Trophoblast cell (in vitro differentiated cells and primary cell): Measurements from ENCODE around the gene SERINC4.

Experiments used
- DNase-seq, 2 donors: peaks; one replicate each; pipeline ENCODE4 v3.0.0-alpha.2; 2016
- H2AFZ ChIP-seq: 2 replicates; pipeline ENCODE4 v1.6.1; 2013; ENCODE audit warnings: low read length, moderate library complexity, mild to moderate bottlenecking; ENCODE audit not compliant: insufficient read depth, poor library complexity
- H2AK5ac ChIP-seq: 2 replicates; pipeline ENCODE4 v1.6.1; 2013; ENCODE audit warnings: mild to moderate bottlenecking, low read length
- H2BK120ac ChIP-seq: 2 replicates; pipeline ENCODE4 v1.6.1; 2013; ENCODE audit warnings: low read length, mild to moderate bottlenecking, moderate library complexity; ENCODE audit not compliant: insufficient read depth, poor library complexity
- H2BK12ac ChIP-seq: 2 replicates; pipeline ENCODE4 v1.6.1; 2013; ENCODE audit warnings: mild to moderate bottlenecking, low read length, moderate library complexity
- H2BK5ac ChIP-seq: 2 replicates; pipeline ENCODE4 v1.6.1; 2013; ENCODE audit warnings: low read length, low read depth, moderate library complexity, mild to moderate bottlenecking; ENCODE audit not compliant: poor library complexity
- H3K14ac ChIP-seq: 2 replicates; pipeline ENCODE4 v1.6.1; 2013; ENCODE audit warnings: mild to moderate bottlenecking, low read length
- H3K18ac ChIP-seq: 2 replicates; pipeline ENCODE4 v1.6.1; 2013; ENCODE audit warnings: mild to moderate bottlenecking, low read length
- H3K23ac ChIP-seq: 2 replicates; pipeline ENCODE4 v1.6.1; 2013; ENCODE audit warnings: low read length
- H3K27ac ChIP-seq: 2 replicates; pipeline ENCODE4 v1.5.1; 2013; ENCODE audit warnings: low read depth, mild to moderate bottlenecking, inconsistent platforms, low read length, moderate library complexity
- H3K27me3 ChIP-seq: 2 replicates; pipeline ENCODE4 v1.6.1; 2013; ENCODE audit warnings: inconsistent platforms, mild to moderate bottlenecking, low read length, moderate library complexity; ENCODE audit not compliant: insufficient read depth
- H3K36me3 ChIP-seq, 2 experiments: 1 replicate in 1 of 2; 2 replicates in 1 of 2; pipeline ENCODE4 v1.6.1; 2013; ENCODE audit warnings: low read length in 2 of 2, mild to moderate bottlenecking in 2 of 2, moderate library complexity in 1 of 2; ENCODE audit not compliant: insufficient read depth in 2 of 2, control insufficient read depth in 1 of 2
- H3K4ac ChIP-seq: 2 replicates; pipeline ENCODE4 v1.6.1; 2013; ENCODE audit warnings: low read depth, mild to moderate bottlenecking, low read length, moderate library complexity
- H3K4me1 ChIP-seq, 2 experiments: 1 replicate in 1 of 2; 2 replicates in 1 of 2; pipeline ENCODE4 v1.6.1; 2013; ENCODE audit warnings: low read length in 2 of 2, mild to moderate bottlenecking in 2 of 2, moderate library complexity in 1 of 2; ENCODE audit not compliant: insufficient read depth in 2 of 2, control insufficient read depth in 1 of 2
- H3K4me2 ChIP-seq: 2 replicates; pipeline ENCODE4 v1.6.1; 2013; ENCODE audit warnings: inconsistent platforms, mild to moderate bottlenecking, low read length, moderate library complexity
- H3K4me3 ChIP-seq: 2 replicates; pipeline ENCODE4 v1.5.1; 2013; ENCODE audit warnings: mild to moderate bottlenecking, low read depth, low read length, inconsistent platforms
- H3K79me1 ChIP-seq: one replicate; pipeline ENCODE4 v1.6.1; 2013; ENCODE audit warnings: low read length
- H3K79me2 ChIP-seq: 2 replicates; pipeline ENCODE4 v1.6.1; 2013; ENCODE audit warnings: low read length, mild to moderate bottlenecking; ENCODE audit not compliant: control insufficient read depth, insufficient read depth, poor library complexity
- H3K9ac ChIP-seq: 2 replicates; pipeline ENCODE4 v1.6.1; 2013; ENCODE audit warnings: mild to moderate bottlenecking, low read length
- H3K9me3 ChIP-seq: 2 replicates; pipeline ENCODE4 v1.6.1; 2013; ENCODE audit warnings: low read depth, mild to moderate bottlenecking, control low read depth, inconsistent platforms, low read length; ENCODE audit not compliant: insufficient read depth
- H4K12ac ChIP-seq: 2 replicates; pipeline ENCODE4 v1.6.1; 2013; ENCODE audit warnings: low read depth, mild to moderate bottlenecking, low read length, moderate library complexity
- H4K8ac ChIP-seq: 2 replicates; pipeline ENCODE4 v1.6.1; 2013; ENCODE audit warnings: low read depth, mild to moderate bottlenecking, low read length, moderate library complexity
- H4K91ac ChIP-seq: one replicate; pipeline ENCODE4 v1.6.1; 2013; ENCODE audit warnings: low read depth, mild to moderate bottlenecking, low read length, moderate library complexity
- WGBS: extraction: QIAGEN DNeasy Blood & Tissue Kit; methylation state at CpG from one replicate; pipeline ENCODE4 v1.1.7; 2013; ENCODE audit warnings: missing lambda C conversion rate; ENCODE audit not compliant: insufficient read length, insufficient coverage; ENCODE audit errors: extremely low coverage; 5-methylcytosine and 5-hydroxymethylcytosine counted together

SERINC4 gene

DNA sequence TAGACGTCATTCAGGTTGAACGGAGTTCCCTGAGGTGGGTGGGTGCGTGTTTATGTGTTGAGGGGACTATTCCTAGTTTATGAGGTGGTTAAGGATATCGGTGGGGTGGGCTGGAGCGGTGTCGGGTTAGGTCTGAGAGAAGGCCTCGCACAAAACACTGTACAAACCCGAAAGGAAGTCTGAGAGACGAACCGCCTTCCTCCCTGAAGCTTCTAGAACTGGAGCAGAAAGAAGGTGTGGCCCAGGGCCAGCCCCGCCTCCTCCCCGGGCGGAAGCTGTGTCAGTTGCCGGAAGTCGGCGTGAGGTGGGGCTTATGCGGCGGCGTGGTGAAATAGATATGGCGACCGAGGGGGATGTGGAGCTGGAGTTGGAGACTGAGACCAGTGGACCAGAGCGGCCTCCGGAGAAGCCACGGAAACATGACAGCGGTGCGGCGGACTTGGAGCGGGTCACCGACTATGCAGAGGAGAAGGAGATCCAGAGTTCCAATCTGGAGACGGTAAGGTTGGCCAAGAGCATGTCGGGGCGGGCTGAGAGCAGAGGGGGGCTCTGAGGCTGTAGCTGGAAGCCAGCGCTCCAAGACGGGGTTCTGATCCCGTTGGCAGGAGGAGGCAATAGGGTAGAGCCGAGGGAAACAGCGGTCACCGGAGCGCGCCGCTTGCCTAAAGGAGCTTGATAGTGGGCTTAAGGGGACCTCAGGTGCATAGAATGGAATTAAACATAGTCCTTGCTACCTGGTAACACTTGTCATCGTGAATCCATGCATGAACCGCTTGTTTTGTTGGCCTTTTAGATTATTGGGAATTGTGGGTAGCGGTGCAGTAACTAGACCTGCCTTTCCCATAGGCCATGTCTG is 494 bp upstream of the SERINC4 start, which contains the start of gene HYPK:
TSS of gene HYPK (plus strand) at position 314 of the 856 bp plus-strand sequence. CDS start at position 338, 24 bp downstream.
- peak within 1 kb of the TSS; percentile 40 for H2AK5ac ChIP-seq
- H3K27ac ChIP-seq, result peak within 1 kb of the TSS; percentile 31
- H2BK12ac ChIP-seq, result peak within 1 kb of the TSS; percentile 32
- peak within 1 kb of the TSS; percentile 48 for H2BK5ac ChIP-seq
- DNase-seq, result peak; percentile 86 to 87
- peaks cover 2% of the 10 kb centered on the region for H3K9me3 ChIP-seq
- WGBS, result no CpG with 5 or more reads among the region's 44 CpGs
- peak within 1 kb of the TSS; percentile 73 for H4K91ac ChIP-seq
- peak within 1 kb of the TSS; percentile 88 for H4K12ac ChIP-seq
- no peaks in the 10 kb centered on the region for H3K27me3 ChIP-seq
- H3K4me3 ChIP-seq, result peak within 1 kb of the TSS; percentile 91
- peaks cover 25 to 46% of the 10 kb centered on the region in 2 experiments for H3K36me3 ChIP-seq
- peak within 1 kb of the TSS; percentile 1 for H2BK120ac ChIP-seq
- H3K23ac ChIP-seq, result no peak within 1 kb of the TSS
- H3K79me2 ChIP-seq, result peaks cover 3% of the 10 kb centered on the region
- peak within 1 kb of the TSS; percentile 70 for H3K14ac ChIP-seq
- peak within 1 kb of the TSS; percentile 50 for H2AFZ ChIP-seq
- H3K18ac ChIP-seq, result peak within 1 kb of the TSS; percentile 44
- peak within 1 kb of the TSS; percentile 71 for H3K4me2 ChIP-seq
- H3K4me1 ChIP-seq, result peaks cover 6 to 9% of the 10 kb centered on the region in 2 experiments
- H3K79me1 ChIP-seq, result peaks cover 8% of the 10 kb centered on the region
- H3K9ac ChIP-seq, result peak within 1 kb of the TSS; percentile 80
- H3K4ac ChIP-seq, result peak within 1 kb of the TSS; percentile 38
- H4K8ac ChIP-seq, result peak within 1 kb of the TSS; percentile 69

- Histone ChIP-seq H4K12ac (peak overlapping the region; percentile 88), H3K4me1 (peaks cover 6 to 20% of the 10 kb centered on the region in 2 experiments), H2AFZ (no peak overlapping the region), H3K23ac (no peak overlapping the region), H4K8ac (peak overlapping the region; percentile 67), H3K4ac (peak overlapping the region; percentile 38), H4K91ac (peak overlapping the region; percentile 73), H3K4me2 (no peak overlapping the region), H3K9me3 (peaks cover 2% of the 10 kb centered on the region), H2AK5ac (peak overlapping the region; percentile 40), H3K9ac (no peak overlapping the region), H2BK12ac (no peak overlapping the region), H3K36me3 (peaks cover 30 to 49% of the 10 kb centered on the region in 2 experiments), H3K14ac (peak overlapping the region; percentile 16), H3K18ac (no peak overlapping the region), H3K27me3 (no peaks in the 10 kb centered on the region), H2BK120ac (no peak overlapping the region), H3K79me1 (peaks cover 8% of the 10 kb centered on the region), H2BK5ac (no peak overlapping the region), H3K27ac (peak overlapping the region; percentile 31), H3K79me2 (peaks cover 3% of the 10 kb centered on the region), H3K4me3 (no peak overlapping the region)
- no CpG with 5 or more reads among the region's 16 CpGs for WGBS
- no peak for DNase-seq
These were observed 643 bp downstream of the SERINC4 start for GRCh38 chr15:43799209-43799944.

DNA sequence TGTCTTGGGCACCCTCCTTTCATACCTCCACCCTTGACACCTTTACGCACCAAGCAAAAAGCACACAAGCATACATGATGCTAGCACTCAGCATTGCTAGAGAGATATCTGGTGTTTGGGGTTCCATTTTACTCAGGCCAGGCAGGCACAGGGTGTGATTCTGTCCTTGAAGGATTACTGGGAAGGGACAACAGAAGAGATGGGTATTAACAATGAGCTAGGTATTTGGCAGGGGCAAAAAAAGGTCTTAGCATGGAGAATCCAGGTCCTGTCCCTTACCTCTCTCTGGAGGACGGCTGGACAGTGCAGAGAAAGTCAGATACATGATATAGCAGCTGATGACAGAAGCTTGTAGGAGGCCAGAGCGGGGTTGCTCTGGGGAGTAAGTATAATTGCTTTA is 3.5 kb downstream of the SERINC4 start:
- Histone ChIP-seq H2BK12ac (no peak overlapping the region), H3K18ac (no peak overlapping the region), H3K4ac (no peak overlapping the region), H3K9me3 (peaks cover 2% of the 10 kb centered on the region), H3K36me3 (peaks cover 36 to 45% of the 10 kb centered on the region in 2 experiments), H3K79me1 (peaks cover 17% of the 10 kb centered on the region), H4K8ac (no peak overlapping the region), H2BK5ac (no peak overlapping the region), H3K27ac (no peak overlapping the region), H4K12ac (no peak overlapping the region), H4K91ac (no peak overlapping the region), H3K14ac (no peak overlapping the region), H3K4me2 (no peak overlapping the region), H3K79me2 (peaks cover 15% of the 10 kb centered on the region), H3K4me1 (peaks cover 14 to 29% of the 10 kb centered on the region in 2 experiments), H2AK5ac (no peak overlapping the region), H3K9ac (no peak overlapping the region), H3K23ac (no peak overlapping the region), H2AFZ (no peak overlapping the region), H3K4me3 (no peak overlapping the region), H3K27me3 (no peaks in the 10 kb centered on the region), H2BK120ac (no peak overlapping the region)
- WGBS, result no CpG with 5 or more reads among the region's 3 CpGs
- DNase-seq, result no peak

- peaks cover 14 to 27% of the 10 kb centered on the region in 2 experiments for H3K4me1 ChIP-seq
- H3K9me3 ChIP-seq, result peaks cover 2% of the 10 kb centered on the region
- no peak overlapping the region for H2BK120ac ChIP-seq
- H3K36me3 ChIP-seq, result peaks cover 36 to 42% of the 10 kb centered on the region in 2 experiments
- H3K79me2 ChIP-seq, result peaks cover 15% of the 10 kb centered on the region
- no peak for DNase-seq
- H3K14ac ChIP-seq, result no peak overlapping the region
- H3K18ac ChIP-seq, result no peak overlapping the region
- H2AK5ac ChIP-seq, result no peak overlapping the region
- H3K4me3 ChIP-seq, result no peak overlapping the region
- no peaks in the 10 kb centered on the region for H3K27me3 ChIP-seq
- H4K8ac ChIP-seq, result no peak overlapping the region
- no peak overlapping the region for H2BK5ac ChIP-seq
- peaks cover 18% of the 10 kb centered on the region for H3K79me1 ChIP-seq
- H2BK12ac ChIP-seq, result no peak overlapping the region
- no peak overlapping the region for H2AFZ ChIP-seq
- H4K91ac ChIP-seq, result no peak overlapping the region
- no peak overlapping the region for H3K27ac ChIP-seq
- no peak overlapping the region for H3K9ac ChIP-seq
- no peak overlapping the region for H3K4ac ChIP-seq
- H3K4me2 ChIP-seq, result no peak overlapping the region
- no peak overlapping the region for H4K12ac ChIP-seq
- no peak overlapping the region for H3K23ac ChIP-seq
These were observed 4.0 kb downstream of the SERINC4 start for GRCh38 chr15:43795997-43796396.
